ENCODE data around the gene JMJD8.

GRCh38 chr16:729768-730665 lies 45.9 kb upstream of the JMJD8 start:
- TF ChIP-seq CREB1 (IDR thresholded peaks at IDR 0.05) (no peak), CREB1 (CRISPR knock-in tag; IDR thresholded peaks at IDR 0.05) (no peak), CTCF (IDR thresholded peaks at IDR 0.05 in 2 of 3, conservative IDR thresholded peaks at IDR 0.05 in 1 of 3; ENCODE audit: insufficient read depth in 2 of 3, low read depth in 1 of 3, low read length in 3 of 3) (no peak), ZFP1 (CRISPR knock-in tag; IDR thresholded peaks at IDR 0.05) (no peak)

All from K562 (cell line).